ENCODE measurements around the gene SH3RF3.

SH3RF3 gene

GRCh38 chr2:109142416-109143210 is 13.6 kb downstream of the SH3RF3 start:
- no peak overlapping the region for H3K4me3 ChIP-seq (ENCODE audit: low read depth, low read length)
- TF ChIP-seq CTCF (IDR thresholded peaks at IDR 0.05; ENCODE audit: control insufficient read depth, extremely low read depth, insufficient read depth), result no peak
- DNase-seq (ENCODE audit: low read depth), result no peak

DNA sequence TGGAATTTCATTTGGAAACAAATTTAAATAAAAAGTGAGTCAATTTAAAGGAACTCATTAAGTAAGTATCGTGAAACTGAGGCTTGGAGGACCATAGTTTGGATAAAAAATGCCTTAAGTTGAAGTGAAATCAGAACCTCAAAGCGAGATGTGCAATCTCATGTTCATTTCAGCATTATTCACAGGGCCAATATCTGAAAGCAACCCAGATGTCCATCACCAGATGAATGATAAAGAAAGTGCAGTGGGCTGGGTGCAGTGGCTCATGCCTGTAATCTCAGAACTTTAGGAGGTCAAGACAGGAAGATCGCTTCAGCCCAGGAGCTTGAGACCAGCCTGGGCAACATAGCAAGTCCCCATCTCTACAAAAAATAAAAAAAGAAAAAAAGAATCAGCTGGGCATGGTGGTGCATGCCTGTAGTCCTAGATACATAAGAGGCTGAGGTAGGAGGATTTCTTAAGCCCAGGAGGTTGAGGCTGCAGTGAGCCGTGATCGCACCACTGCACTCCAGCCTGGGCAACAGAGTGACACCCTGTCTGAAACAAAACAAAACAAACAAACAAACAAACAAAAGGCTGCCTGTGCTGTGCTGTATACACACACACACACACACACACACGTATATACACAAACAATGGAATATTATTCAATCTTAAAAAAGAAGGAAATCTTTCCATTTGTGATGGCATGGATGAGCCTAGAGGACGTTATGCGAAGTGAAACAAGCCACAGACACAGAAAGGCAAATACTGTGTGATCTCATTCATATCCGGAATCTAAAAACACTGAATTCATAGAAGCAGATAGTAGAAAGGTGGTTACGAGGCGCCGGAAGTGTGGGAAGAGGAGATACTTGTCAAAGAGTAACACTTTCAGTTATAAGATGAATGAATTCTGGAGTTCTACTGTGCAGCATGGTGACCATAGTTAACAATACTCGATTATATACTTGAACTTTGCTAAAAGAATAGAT is 14.5 kb downstream of the SH3RF3 start:
- no peak for TF ChIP-seq CTCF (IDR thresholded peaks at IDR 0.05; ENCODE audit: control insufficient read depth, extremely low read depth, insufficient read depth)
- H3K4me3 ChIP-seq (ENCODE audit: low read depth, low read length), result no peak overlapping the region
- DNase-seq (ENCODE audit: low read depth), result no peak

GRCh38 chr2:109144271-109144670 is 15.3 kb downstream of the SH3RF3 start:
- no peak overlapping the region for H3K4me3 ChIP-seq (ENCODE audit: low read depth, low read length)
- no peak for DNase-seq (ENCODE audit: low read depth)
- no peak for TF ChIP-seq CTCF (IDR thresholded peaks at IDR 0.05; ENCODE audit: control insufficient read depth, extremely low read depth, insufficient read depth)

DNA sequence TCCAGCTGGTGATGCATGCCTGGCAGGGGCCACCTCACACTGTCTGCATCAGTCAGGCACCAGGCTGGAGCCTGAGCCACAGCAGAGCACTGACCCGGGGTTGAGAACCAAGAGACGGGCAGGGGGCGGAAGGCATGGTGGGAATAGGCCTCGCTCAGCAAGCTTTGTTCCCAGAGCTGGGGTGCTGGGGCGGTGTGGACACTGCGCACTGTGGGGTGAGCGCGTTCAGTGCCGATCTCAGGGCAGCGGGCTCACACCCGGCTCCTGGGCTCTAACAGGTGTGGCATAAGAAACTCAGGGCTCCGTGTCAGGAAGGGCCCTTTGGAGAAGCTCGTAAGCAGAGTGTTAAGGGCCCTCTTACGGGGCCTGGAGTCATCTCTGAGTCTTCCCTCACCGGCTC is 15.7 kb downstream of the SH3RF3 start:
- H3K4me3 ChIP-seq (ENCODE audit: low read depth, low read length), result no peak overlapping the region
- TF ChIP-seq CTCF (IDR thresholded peaks at IDR 0.05; ENCODE audit: control insufficient read depth, extremely low read depth, insufficient read depth), result no peak
- no peak for DNase-seq (ENCODE audit: low read depth)

DNA sequence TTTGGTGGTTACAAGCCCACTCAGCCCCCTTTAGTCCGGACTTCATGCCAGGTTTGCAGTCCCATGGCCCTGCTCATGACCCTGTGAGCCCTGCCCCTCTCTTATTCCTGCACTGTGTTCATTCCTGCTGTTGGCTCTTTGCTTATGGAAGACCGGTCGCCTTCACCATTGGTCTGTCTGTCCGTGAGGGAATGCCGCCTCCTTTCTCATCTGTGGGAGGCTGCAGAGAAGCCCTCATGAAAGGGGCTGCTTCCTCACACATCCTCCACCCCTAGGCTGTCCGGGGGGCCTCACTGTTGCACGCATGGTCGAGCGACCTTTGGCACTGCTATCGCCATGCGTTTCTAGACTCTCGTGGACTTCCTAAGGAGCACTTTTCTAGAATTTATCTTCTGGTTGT is 16.3 kb downstream of the SH3RF3 start:
- no peak overlapping the region for H3K4me3 ChIP-seq (ENCODE audit: low read depth, low read length)
- no peak for TF ChIP-seq CTCF (IDR thresholded peaks at IDR 0.05; ENCODE audit: control insufficient read depth, extremely low read depth, insufficient read depth)
- no peak for DNase-seq (ENCODE audit: low read depth)

DNA sequence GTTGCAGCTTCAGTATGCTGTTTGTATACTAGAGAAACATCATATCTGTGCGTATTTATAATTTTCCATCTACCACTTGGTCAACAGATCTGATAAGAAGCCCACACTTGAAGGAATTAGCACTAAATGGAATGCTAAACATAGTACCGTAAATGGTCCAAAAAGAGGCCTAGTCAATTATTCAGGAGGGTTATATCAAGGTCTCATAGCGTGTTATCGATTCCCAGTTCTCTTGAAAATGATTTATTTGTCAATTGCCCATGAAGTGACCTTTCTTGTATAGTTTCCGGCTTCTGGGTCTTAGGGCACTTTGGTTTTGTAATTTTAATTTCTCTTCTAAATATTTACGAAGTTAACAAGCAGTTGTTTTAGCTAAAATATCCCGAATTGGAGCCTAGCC is 18.4 kb downstream of the SH3RF3 start:
- TF ChIP-seq CTCF (IDR thresholded peaks at IDR 0.05; ENCODE audit: control insufficient read depth, extremely low read depth, insufficient read depth), result no peak
- DNase-seq (ENCODE audit: low read depth), result no peak
- H3K4me3 ChIP-seq (ENCODE audit: low read depth, low read length), result no peak overlapping the region
